ENCODE results near the gene OSGEP.
"Not testable (repeated sequence)": the region's sequence is repeated elsewhere in the genome, so short reads cannot be mapped to it uniquely, and the experiment has no call there.

GRCh38 chr14:20452831-20453230 is 1.8 kb downstream of the OSGEP start:
- not testable (repeated sequence) for TF ChIP-seq EZH2phosphoT487 (IDR thresholded peaks at IDR 0.05; ENCODE audit: borderline replicate concordance, low read length); CTCF (IDR thresholded peaks at IDR 0.05; ENCODE audit: low read depth, low read length, poor library complexity, severe bottlenecking)

Data from DOHH2 (cell line).